GM23338 (cell line): Measurements from ENCODE around the gene FOXF1. TPM values are rescaled to one million over a fixed set of nuclear protein-coding genes. Genes with fewer than 3 reads are reported as not detected.

ENCODE experiments used
- ATAC-seq: fragments of 200-7000 bp; cut with Tn5 transposase; 3 replicates; pipeline ENCODE4 v1.9.1; 2020
- DNase-seq: peaks from one replicate; pipeline ENCODE4 v3.0.0-alpha.2; 2015; ENCODE audit warnings: low spot score
- H2AFZ ChIP-seq: fragments of 200-600 bp; sonication (generic); 2 replicates; pipeline ENCODE4 v1.8.0; 2016; ENCODE audit warnings: antibody characterized with exemption, mild to moderate bottlenecking, moderate library complexity
- H3F3A ChIP-seq: fragments of 200-600 bp; sonication (generic); replicated peaks from 2 replicates; pipeline ENCODE4 v1.8.0; 2017; ENCODE audit warnings: antibody characterized with exemption, mixed run types, low read depth
- H3K27ac ChIP-seq: fragments of 200-600 bp; sonication (generic); 2 replicates; pipeline ENCODE4 v1.6.1; 2016; ENCODE audit warnings: low read depth
- H3K27me3 ChIP-seq: fragments of 200-600 bp; sonication (generic); 2 replicates; pipeline ENCODE4 v1.8.0; 2016; ENCODE audit warnings: mild to moderate bottlenecking, mixed run types, moderate library complexity; ENCODE audit not compliant: insufficient read depth
- H3K36me3 ChIP-seq: fragments of 200-600 bp; sonication (generic); 2 replicates; pipeline ENCODE4 v1.8.0; 2016; ENCODE audit warnings: mild to moderate bottlenecking; ENCODE audit not compliant: insufficient read depth
- H3K4me1 ChIP-seq: fragments of 200-600 bp; sonication (generic); 2 replicates; pipeline ENCODE4 v1.8.0; 2016; ENCODE audit warnings: mild to moderate bottlenecking, moderate library complexity; ENCODE audit not compliant: insufficient read depth
- H3K4me2 ChIP-seq: fragments of 200-600 bp; sonication (generic); 2 replicates; pipeline ENCODE4 v1.7.1; 2017; ENCODE audit warnings: mixed run types
- H3K4me3 ChIP-seq: fragments of 200-600 bp; sonication (generic); 2 replicates; pipeline ENCODE4 v1.6.1; 2016; ENCODE audit warnings: mixed run types
- H3K79me2 ChIP-seq: fragments of 200-600 bp; sonication (generic); replicated peaks from 2 replicates; pipeline ENCODE4 v1.8.0; 2017; ENCODE audit warnings: mild to moderate bottlenecking; ENCODE audit not compliant: insufficient read depth
- H3K9me2 ChIP-seq: fragments of 200-600 bp; sonication (generic); 2 replicates; pipeline ENCODE4 v1.8.0; 2017; ENCODE audit not compliant: insufficient read depth
- H4K20me1 ChIP-seq: fragments of 200-600 bp; sonication (generic); replicated peaks from 2 replicates; pipeline ENCODE4 v1.8.0; 2017; ENCODE audit warnings: mild to moderate bottlenecking; ENCODE audit not compliant: insufficient read depth
- H3K27ac Mint-ChIP-seq: 2 replicates; pipeline ENCODE4 v1.8.0; 2020; ENCODE audit warnings: inconsistent platforms, mild to moderate bottlenecking, moderate library complexity, mixed read lengths
- H3K27me3 Mint-ChIP-seq: 3 replicates; pipeline ENCODE4 v1.8.0; 2022; ENCODE audit warnings: low read depth, mild to moderate bottlenecking, moderate library complexity, mixed read lengths, inconsistent platforms; ENCODE audit not compliant: insufficient read depth, poor library complexity
- H3K36me3 Mint-ChIP-seq: 3 replicates; pipeline ENCODE4 v1.8.0; 2021; ENCODE audit warnings: low read depth, mild to moderate bottlenecking, inconsistent platforms, moderate library complexity, mixed read lengths
- H3K4me1 Mint-ChIP-seq: 3 replicates; pipeline ENCODE4 v1.8.0; 2020; ENCODE audit warnings: mild to moderate bottlenecking, inconsistent platforms, mixed read lengths
- H3K4me3 Mint-ChIP-seq: 3 replicates; pipeline ENCODE4 v1.8.0; 2021; ENCODE audit warnings: moderate library complexity, mild to moderate bottlenecking, inconsistent platforms, mixed read lengths
- H3K9me3 Mint-ChIP-seq: 3 replicates; pipeline ENCODE4 v1.8.0; 2020; ENCODE audit warnings: moderate library complexity, mild to moderate bottlenecking, inconsistent platforms, mixed read lengths
- CTCF ChIP-seq, 2 experiments: fragments of 200-600 bp in 1 of 2; sonication (generic) in 1 of 2; conservative IDR thresholded peaks; 2 replicates each; pipeline versions ENCODE4 v1.5.1 to v1.6.1; 2016 to 2017; ENCODE audit warnings: antibody characterized with exemption in 2 of 2, low read depth in 2 of 2, mild to moderate bottlenecking in 2 of 2, moderate library complexity in 1 of 2
- ETS1 ChIP-seq: IDR thresholded peaks from 2 replicates; pipeline ENCODE4 v1.6.1; 2016; ENCODE audit warnings: antibody characterized with exemption
- EZH2 ChIP-seq: fragments of 200-600 bp; sonication (generic); IDR thresholded peaks from one replicate; pipeline ENCODE4 v1.8.0; 2017; ENCODE audit warnings: antibody characterized with exemption, mild to moderate bottlenecking, low read depth; ENCODE audit not compliant: unreplicated experiment
- EZH2phosphoT487 ChIP-seq: fragments of 200-600 bp; sonication (generic); IDR thresholded peaks from one replicate; pipeline ENCODE4 v1.8.1; 2018; ENCODE audit warnings: antibody characterized with exemption; ENCODE audit not compliant: unreplicated experiment
- JUNB ChIP-seq: IDR thresholded peaks from one replicate; pipeline ENCODE4 v1.6.1; 2016; ENCODE audit warnings: antibody characterized with exemption; ENCODE audit not compliant: unreplicated experiment
- NANOG ChIP-seq: IDR thresholded peaks from 2 replicates; pipeline ENCODE4 v1.6.1; 2016; ENCODE audit warnings: antibody characterized with exemption, borderline replicate concordance
- ZNF114 ChIP-seq: fragments of 250-450 bp; sonication (Bioruptor Pico); IDR thresholded peaks from 2 replicates; pipeline ENCODE4 v1.5.0; 2020; ENCODE audit warnings: mild to moderate bottlenecking, moderate library complexity
- ZNF331 ChIP-seq: fragments of 250-450 bp; sonication (Bioruptor Pico); IDR thresholded peaks from 2 replicates; pipeline ENCODE4 v1.5.0; 2020; ENCODE audit warnings: low read depth, mild to moderate bottlenecking, moderate library complexity
- ZNF462 ChIP-seq: fragments of 250-450 bp; sonication (Bioruptor Pico); IDR thresholded peaks from 2 replicates; pipeline ENCODE4 v1.5.0; 2020; ENCODE audit warnings: mild to moderate bottlenecking, moderate library complexity
- polyA plus RNA-seq: library from polyadenylated mRNA; unstranded; fragments of >200 nt; fragmentation: Nextera tagmentation; extraction: Ambion mirVana; gene quantifications from 2 replicates; pipeline ENCODE4 v1.2.1, GENCODE V29; 2016
- total RNA-seq: library from RNA; depleted of rRNA; stranded (reverse); fragments of >200 nt; shearing (Covaris generic); gene quantifications from 2 replicates; pipeline ENCODE4 v1.2.3, GENCODE V29; 2014

Gene FOXF1
- total and polyA plus RNA-seq, 2 experiments from 2014 or later = 0.10 to 0.15 TPM

- Histone ChIP-seq H3K27ac (no peak overlapping the region), H4K20me1 (peaks cover 11% of the 10 kb centered on the region), H3K9me2 (no peaks in the 10 kb centered on the region), H3K79me2 (no peaks in the 10 kb centered on the region), H3K36me3 (no peaks in the 10 kb centered on the region), H3K27me3 (peaks cover 88% of the 10 kb centered on the region), H2AFZ (peak overlapping the region; percentile 76; the same call in 1 of the 2 replicates), H3K4me3 (peak overlapping the region; percentile 50), H3K4me1 (peaks cover 22% of the 10 kb centered on the region), H3F3A (0 out of 2 replicates have a peak, but pooled peaks cover 6% of the 10 kb centered on the region), H3K4me2 (peak overlapping the region; percentile 78)
- DNase-seq = no peak
- Mint-ChIP-seq H3K4me3 (peak overlapping the region; percentile 55), H3K4me1 (peaks cover 24% of the 10 kb centered on the region), H3K27ac (no peak overlapping the region), H3K27me3 (peaks cover 88% of the 10 kb centered on the region), H3K36me3 (no peaks in the 10 kb centered on the region), H3K9me3 (no peaks in the 10 kb centered on the region; the same call in 1 of the 3 replicates)
- ATAC-seq = peak; percentile 4
- TF ChIP-seq EZH2phosphoT487 = peak; percentile 65
- peak; percentile 97 for TF ChIP-seq EZH2
- TF ChIP-seq NANOG = no peak
Observed at GRCh38 chr16:86515777-86516622, 5.7 kb downstream of the FOXF1 start.

GRCh38 chr16:86516623-86517003, 6.3 kb downstream of the FOXF1 start:
- Histone ChIP-seq H3K4me1 (peaks cover 22% of the 10 kb centered on the region), H3K79me2 (no peaks in the 10 kb centered on the region), H3K27me3 (peaks cover 82% of the 10 kb centered on the region), H2AFZ (peak overlapping the region; percentile 76; the same call in 1 of the 2 replicates), H3K27ac (no peak overlapping the region), H3K36me3 (no peaks in the 10 kb centered on the region), H4K20me1 (peaks cover 11% of the 10 kb centered on the region), H3K4me2 (peak overlapping the region; percentile 78), H3F3A (0 out of 2 replicates have a peak, but pooled peaks cover 6% of the 10 kb centered on the region), H3K4me3 (peak overlapping the region; percentile 50), H3K9me2 (no peaks in the 10 kb centered on the region)
- H3K4me3 Mint-ChIP-seq = peak overlapping the region; percentile 55
- no peaks in the 10 kb centered on the region for H3K36me3 Mint-ChIP-seq
- peaks cover 83% of the 10 kb centered on the region for H3K27me3 Mint-ChIP-seq
- TF ChIP-seq CTCF (conservative IDR thresholded peaks at IDR 0.05; ENCODE audit: low read depth in 2 of 2) = no peak
- no peak for TF ChIP-seq JUNB
- TF ChIP-seq ZNF462 (CRISPR knock-in tag) = no peak
- no peak for TF ChIP-seq ZNF331 (CRISPR knock-in tag)
- TF ChIP-seq EZH2phosphoT487 = no peak
- no peak for TF ChIP-seq ZNF114 (CRISPR knock-in tag)
- TF ChIP-seq ETS1 = no peak
- H3K4me1 Mint-ChIP-seq = peaks cover 22% of the 10 kb centered on the region
- ATAC-seq (peak; percentile 12), DNase-seq (no peak)
- no peak overlapping the region for H3K27ac Mint-ChIP-seq
- H3K9me3 Mint-ChIP-seq = no peaks in the 10 kb centered on the region; the same call in 1 of the 3 replicates
